Hepatocyte (in vitro differentiated cells): ENCODE measurements around the gene RASGRP1. TPM values are rescaled to one million over a fixed set of nuclear protein-coding genes. Genes with fewer than 3 reads are reported as not detected.

Source experiments
- DNase-seq: peaks from one replicate; pipeline ENCODE4 v3.0.0-alpha.2; 2016; ENCODE audit warnings: low spot score
- H2AFZ ChIP-seq: fragments of 200-600 bp; sonication (generic); 2 replicates; pipeline ENCODE4 v1.6.0; 2016; ENCODE audit warnings: antibody characterized with exemption, mild to moderate bottlenecking
- H3K27ac ChIP-seq: fragments of 200-600 bp; sonication (generic); 2 replicates; pipeline ENCODE4 v1.5.1; 2016; ENCODE audit warnings: mild to moderate bottlenecking
- H3K27me3 ChIP-seq: fragments of 200-600 bp; sonication (generic); 2 replicates; pipeline ENCODE4 v1.6.1; 2016
- H3K36me3 ChIP-seq: fragments of 200-600 bp; sonication (generic); replicated peaks from 2 replicates; pipeline ENCODE4 v1.5.1; 2016; ENCODE audit warnings: low read depth; ENCODE audit not compliant: insufficient read depth
- H3K4me1 ChIP-seq: fragments of 200-600 bp; sonication (generic); 2 replicates; pipeline ENCODE4 v1.5.1; 2016; ENCODE audit warnings: mild to moderate bottlenecking, moderate library complexity; ENCODE audit not compliant: insufficient read depth
- H3K4me2 ChIP-seq: fragments of 200-600 bp; sonication (generic); 2 replicates; pipeline ENCODE4 v1.6.0; 2016
- H3K4me3 ChIP-seq: fragments of 200-600 bp; sonication (generic); 2 replicates; pipeline ENCODE4 v1.5.1; 2016; ENCODE audit warnings: mild to moderate bottlenecking
- H3K79me2 ChIP-seq: fragments of 200-600 bp; sonication (generic); 2 replicates; pipeline ENCODE4 v1.6.0; 2017; ENCODE audit warnings: mild to moderate bottlenecking
- H3K9me2 ChIP-seq: fragments of 200-600 bp; sonication (generic); replicated peaks from 2 replicates; pipeline ENCODE4 v1.6.0; 2017; ENCODE audit warnings: mild to moderate bottlenecking; ENCODE audit not compliant: insufficient read depth
- H3K9me3 ChIP-seq: fragments of 200-600 bp; sonication (generic); 2 replicates; pipeline ENCODE4 v1.5.1; 2016; ENCODE audit warnings: low read depth, mild to moderate bottlenecking
- H4K20me1 ChIP-seq: fragments of 200-600 bp; sonication (generic); 2 replicates; pipeline ENCODE4 v1.6.0; 2016; ENCODE audit warnings: mild to moderate bottlenecking; ENCODE audit not compliant: insufficient read depth, poor library complexity, severe bottlenecking
- CTCF ChIP-seq: fragments of 200-600 bp; sonication (generic); IDR thresholded peaks from 2 replicates; pipeline ENCODE4 v1.5.1; 2016; ENCODE audit warnings: antibody characterized with exemption, mild to moderate bottlenecking; ENCODE audit not compliant: poor library complexity
- EZH2 ChIP-seq: fragments of 200-600 bp; sonication (generic); IDR thresholded peaks from 2 replicates; pipeline ENCODE4 v1.6.1; 2016; ENCODE audit warnings: antibody characterized with exemption, mild to moderate bottlenecking, borderline replicate concordance
- EZH2phosphoT487 ChIP-seq: fragments of 200-600 bp; sonication (generic); IDR thresholded peaks from one replicate; pipeline ENCODE4 v1.6.1; 2018; ENCODE audit warnings: antibody characterized with exemption, mild to moderate bottlenecking, low read depth, moderate library complexity; ENCODE audit not compliant: unreplicated experiment, severe bottlenecking
- WGBS: methylation state at CpG from one replicate; pipeline ENCODE4 v1.1.6; 2016; ENCODE audit warnings: low lambda C conversion rate; ENCODE audit errors: missing lambda C conversion rate; 5-methylcytosine and 5-hydroxymethylcytosine counted together
- polyA plus RNA-seq: library from polyadenylated mRNA; unstranded; fragments of >200 nt; fragmentation: Nextera tagmentation; extraction: Ambion mirVana; gene quantifications from 2 replicates; pipeline ENCODE4 v1.2.1, GENCODE V29; 2016
- total RNA-seq: library from RNA; depleted of rRNA; stranded (reverse); fragments of >200 nt; gene quantifications from 2 replicates; pipeline ENCODE4 v1.2.3, GENCODE V29; 2014

Gene RASGRP1
- total and polyA plus RNA-seq, 2 experiments from 2014 or later = 0.41 to 0.53 TPM

DNA sequence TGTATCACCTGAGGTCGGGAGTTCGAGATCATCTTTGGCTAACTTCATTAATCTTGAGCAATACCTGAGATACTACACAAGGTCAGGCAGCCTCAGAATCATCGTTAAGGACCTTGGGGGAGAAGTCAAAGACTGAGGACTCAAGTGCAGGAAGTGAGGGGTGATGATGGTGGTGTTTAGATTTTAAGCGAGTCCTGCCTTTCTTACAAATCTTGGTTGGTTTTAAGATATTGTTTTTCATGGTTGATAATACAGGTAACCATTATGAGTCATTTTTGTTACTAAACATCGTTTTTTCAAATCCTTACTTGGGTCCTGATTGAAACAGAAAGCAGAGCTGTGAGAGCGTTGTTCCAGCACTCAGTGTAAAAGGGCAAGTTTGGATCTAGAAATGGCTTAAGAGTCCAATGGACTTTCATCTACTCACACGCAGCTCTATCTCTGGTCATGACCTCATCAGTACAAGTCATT lies 4.1 kb downstream of the RASGRP1 start:
- H3K4me2 ChIP-seq = no peak overlapping the region
- no peak for TF ChIP-seq CTCF
- no peak for TF ChIP-seq EZH2
- TF ChIP-seq EZH2phosphoT487 = no peak
- no peaks in the 10 kb centered on the region for H3K4me1 ChIP-seq
- H3K79me2 ChIP-seq = no peaks in the 10 kb centered on the region
- no peaks in the 10 kb centered on the region for H4K20me1 ChIP-seq
- no peak overlapping the region for H3K27ac ChIP-seq
- H3K9me2 ChIP-seq = no peaks in the 10 kb centered on the region
- H3K9me3 ChIP-seq = no peaks in the 10 kb centered on the region
- DNase-seq = no peak
- no peak overlapping the region for H2AFZ ChIP-seq
- WGBS = 90% methylated on average over 7 of the region's 7 CpGs
- H3K36me3 ChIP-seq = no peaks in the 10 kb centered on the region
- peaks cover 38% of the 10 kb centered on the region for H3K27me3 ChIP-seq
- H3K4me3 ChIP-seq = no peak overlapping the region

- Histone ChIP-seq H3K27me3 (peaks cover 31% of the 10 kb centered on the region), H2AFZ (no peak overlapping the region), H3K4me3 (no peak overlapping the region), H3K36me3 (no peaks in the 10 kb centered on the region), H3K9me3 (no peaks in the 10 kb centered on the region), H3K27ac (no peak overlapping the region), H3K4me2 (no peak overlapping the region), H4K20me1 (no peaks in the 10 kb centered on the region), H3K4me1 (no peaks in the 10 kb centered on the region), H3K79me2 (no peaks in the 10 kb centered on the region), H3K9me2 (no peaks in the 10 kb centered on the region)
- no peak for TF ChIP-seq EZH2
- no peak for TF ChIP-seq EZH2phosphoT487
- TF ChIP-seq CTCF = no peak
- WGBS = 34% methylated on average over 7 of the region's 7 CpGs
- DNase-seq = no peak
Observed at GRCh38 chr15:38559636-38560307, 4.8 kb downstream of the RASGRP1 start.

DNA sequence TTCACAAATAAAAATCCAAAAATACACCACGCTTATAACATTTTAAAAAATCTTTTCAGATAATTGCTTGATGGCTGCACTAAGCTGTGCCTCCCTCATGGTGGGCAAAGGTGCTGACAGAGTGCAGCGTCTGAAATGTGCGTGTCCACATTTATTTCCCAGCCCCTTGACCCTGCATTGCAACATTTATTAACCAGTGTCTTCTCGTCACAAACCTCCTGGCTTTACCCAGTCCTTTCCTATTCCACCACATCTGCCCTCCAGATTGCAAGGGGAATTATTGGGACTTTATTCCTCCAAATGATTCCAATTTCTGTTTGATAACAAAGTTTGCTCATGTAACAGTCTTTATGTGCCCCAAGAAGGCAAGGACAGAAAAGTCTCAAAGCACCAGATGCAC lies 5.5 kb downstream of the RASGRP1 start:
- WGBS = 65% methylated on average over 4 of the region's 4 CpGs
- no peak for TF ChIP-seq CTCF
- Histone ChIP-seq H3K79me2 (no peaks in the 10 kb centered on the region), H3K4me2 (no peak overlapping the region), H3K36me3 (no peaks in the 10 kb centered on the region), H3K9me2 (no peaks in the 10 kb centered on the region), H3K4me3 (no peak overlapping the region), H2AFZ (no peak overlapping the region), H3K27me3 (peaks cover 30% of the 10 kb centered on the region), H3K27ac (no peak overlapping the region), H3K9me3 (no peaks in the 10 kb centered on the region), H3K4me1 (no peaks in the 10 kb centered on the region), H4K20me1 (no peaks in the 10 kb centered on the region)
- no peak for DNase-seq
